Upper lobe of right lung (tissue), 1 donor: ENCODE measurements around the gene RPS6KA2. TPM values are rescaled to one million over a fixed set of nuclear protein-coding genes. Genes with fewer than 3 reads are reported as not detected.
"Not testable (repeated sequence)": the region's sequence is repeated elsewhere in the genome, so short reads cannot be mapped to it uniquely, and the experiment has no call there.

Source experiments
- ATAC-seq: fragments of 200-7000 bp; cut with Tn5 transposase; one replicate; pipeline ENCODE4 v1.9.1; 2020; ENCODE audit warnings: mild to moderate bottlenecking, moderate library complexity
- DNase-seq: peaks from one replicate; pipeline ENCODE4 v3.0.0-alpha.2; 2020
- H3K27ac ChIP-seq: fragments of 200-600 bp; one replicate; pipeline ENCODE4 v1.8.0; 2022
- H3K27me3 ChIP-seq: fragments of 200-600 bp; one replicate; pipeline ENCODE4 v1.8.0; 2022; ENCODE audit warnings: mild to moderate bottlenecking
- H3K36me3 ChIP-seq: fragments of 200-600 bp; one replicate; pipeline ENCODE4 v1.8.0; 2022
- H3K4me1 ChIP-seq: fragments of 200-600 bp; one replicate; pipeline ENCODE4 v1.8.0; 2022
- H3K4me3 ChIP-seq: fragments of 200-600 bp; one replicate; pipeline ENCODE4 v1.8.0; 2022; ENCODE audit warnings: mild to moderate bottlenecking
- H3K9me3 ChIP-seq: fragments of 200-600 bp; one replicate; pipeline ENCODE4 v1.8.0; 2022
- CTCF ChIP-seq: fragments of 200-600 bp; IDR thresholded peaks from one replicate; pipeline ENCODE4 v1.8.0; 2022; ENCODE audit warnings: antibody characterized with exemption
- intact Hi-C: fragments of 100-400 bp; cut with DNase I; formaldehyde crosslinking; loops from one replicate; pipeline ENCODE4 v1.11.0; 2022
- total RNA-seq: library from RNA; stranded (reverse); fragmentation: NEBNext Ultra II Directional; extraction: Animal tissue kit (Norgen Biotek cat#: 25700); gene quantifications from one replicate; pipeline ENCODE4 v1.2.1, GENCODE V29; 2021
- donor health status: DM: no; HTN: yes; CAD: no; lungs with severe emphysema.

Gene RPS6KA2
- total RNA-seq, 1 donor from 2014 or later = 136 TPM

- no peaks in the 10 kb centered on the region for H3K36me3 ChIP-seq
- H3K9me3 ChIP-seq = no peaks in the 10 kb centered on the region
- ATAC-seq = no peak
- no peak for DNase-seq
- peaks cover 18% of the 10 kb centered on the region for H3K4me1 ChIP-seq
- H3K27me3 ChIP-seq = no peaks in the 10 kb centered on the region
- no peak for TF ChIP-seq CTCF
- H3K27ac ChIP-seq = no peak overlapping the region
- H3K4me3 ChIP-seq = no peak overlapping the region
- intact Hi-C loops = no loop called here
These were observed 240.9 kb downstream of the RPS6KA2 start for GRCh38 chr6:166386111-166386510.

GRCh38 chr6:166383802-166384363 lies 243.2 kb downstream of the RPS6KA2 start:
- ATAC-seq, H3K36me3 ChIP-seq, intact Hi-C loops, H3K27me3 ChIP-seq, H3K9me3 ChIP-seq: not testable (repeated sequence)
- TF ChIP-seq CTCF = peak; percentile 31
- Histone ChIP-seq H3K27ac (peak overlapping the region; percentile 96), H3K4me1 (peaks cover 28% of the 10 kb centered on the region), H3K4me3 (peak overlapping the region; percentile 93)
- DNase-seq = peak; percentile 75

- peaks cover 22% of the 10 kb centered on the region for H3K4me1 ChIP-seq
- H3K36me3 ChIP-seq = no peaks in the 10 kb centered on the region
- DNase-seq (peak; percentile 99), ATAC-seq (peak; percentile 97)
- intact Hi-C loops = no loop called here
- no peaks in the 10 kb centered on the region for H3K27me3 ChIP-seq
- H3K27ac ChIP-seq = peak within 1 kb of the TSS; percentile 96
- H3K4me3 ChIP-seq = peak within 1 kb of the TSS; percentile 93
- H3K9me3 ChIP-seq = no peaks in the 10 kb centered on the region
- no peak for TF ChIP-seq CTCF
These were observed 243.9 kb downstream of the RPS6KA2 start, which contains the start of gene MPC1 for GRCh38 chr6:166382933-166383801. Gene MPC1, minus strand, starts transcription at chr6:166382940. Its CDS starts 64 bp downstream, at chr6:166382876.

GRCh38 chr6:166382500-166382932 lies 244.5 kb downstream of the RPS6KA2 start:
- no peaks in the 10 kb centered on the region for H3K27me3 ChIP-seq
- intact Hi-C loops = no loop called here
- DNase-seq (no peak), ATAC-seq (peak; percentile 3)
- H3K27ac ChIP-seq = peak overlapping the region; percentile 96
- peak overlapping the region; percentile 93 for H3K4me3 ChIP-seq
- no peak for TF ChIP-seq CTCF
- H3K36me3 ChIP-seq = no peaks in the 10 kb centered on the region
- H3K9me3 ChIP-seq = no peaks in the 10 kb centered on the region
- peaks cover 20% of the 10 kb centered on the region for H3K4me1 ChIP-seq

- intact Hi-C loops = no loop called here
- TF ChIP-seq CTCF = peak; percentile 81
- Histone ChIP-seq H3K27me3 (no peaks in the 10 kb centered on the region), H3K27ac (peak overlapping the region; percentile 96), H3K4me1 (peaks cover 20% of the 10 kb centered on the region), H3K9me3 (no peaks in the 10 kb centered on the region), H3K4me3 (peak overlapping the region; percentile 93), H3K36me3 (no peaks in the 10 kb centered on the region)
- DNase-seq = peak; percentile 93
- ATAC-seq = peak; percentile 79
These were observed 245.1 kb downstream of the RPS6KA2 start for GRCh38 chr6:166381733-166382499.
